Activated CD4-positive, alpha-beta T cell treated with anti-CD3 and anti-CD28 coated beads for 1 hour (primary cell): Measurements from ENCODE around the gene THRB.

Experiments
- DNase-seq: peaks from one replicate; pipeline ENCODE4 v3.0.0-alpha.2; 2020

Gene THRB

DNA sequence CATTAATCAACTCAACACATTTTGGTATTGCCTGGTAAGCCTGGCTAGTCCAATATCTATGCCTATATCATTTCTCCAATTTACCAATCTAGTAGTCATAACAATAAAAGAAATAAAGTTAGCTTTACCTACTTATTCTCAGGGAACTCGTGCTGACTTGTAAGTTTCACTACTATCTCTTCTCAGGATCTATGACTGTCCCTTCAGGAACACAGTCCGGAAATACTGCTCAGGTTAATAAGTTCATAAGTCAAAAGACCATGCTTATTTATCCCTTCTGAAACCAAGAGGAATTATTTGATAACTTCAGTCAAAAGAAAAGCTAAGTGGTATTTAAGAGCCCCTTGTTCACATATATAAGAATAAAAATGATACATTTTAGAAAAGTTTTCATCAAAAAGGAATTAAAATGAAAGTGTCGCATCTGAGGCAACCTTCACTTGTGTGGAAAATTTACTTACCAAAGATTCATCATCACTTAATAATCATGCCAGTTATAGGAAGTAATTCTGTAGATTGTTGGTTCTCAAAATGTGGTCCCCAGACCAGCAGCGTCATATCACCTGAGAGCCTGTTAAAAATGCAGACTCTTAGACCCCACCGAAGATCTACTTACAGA is 15.5 kb upstream of the THRB start:
- DNase-seq: no peak

DNA sequence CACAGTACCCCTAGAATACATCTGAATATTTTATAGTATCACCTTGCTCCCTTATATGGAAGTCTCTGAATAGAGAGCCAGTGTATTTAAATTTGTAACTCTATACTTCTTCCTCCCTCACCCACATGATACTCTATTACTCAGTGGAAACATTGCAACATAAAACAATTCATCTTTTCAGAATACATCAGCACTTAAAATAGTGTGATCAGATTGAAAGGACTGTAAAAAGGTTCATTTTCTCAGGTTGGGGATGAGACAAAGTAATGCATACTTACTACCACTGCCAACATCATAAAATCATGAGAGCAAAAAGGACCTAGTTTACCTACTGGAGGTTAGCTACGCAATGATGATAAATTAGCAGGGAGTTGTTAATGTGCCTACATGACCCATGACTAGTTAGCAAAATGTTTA is 13.8 kb upstream of the THRB start:
- DNase-seq: no peak

DNA sequence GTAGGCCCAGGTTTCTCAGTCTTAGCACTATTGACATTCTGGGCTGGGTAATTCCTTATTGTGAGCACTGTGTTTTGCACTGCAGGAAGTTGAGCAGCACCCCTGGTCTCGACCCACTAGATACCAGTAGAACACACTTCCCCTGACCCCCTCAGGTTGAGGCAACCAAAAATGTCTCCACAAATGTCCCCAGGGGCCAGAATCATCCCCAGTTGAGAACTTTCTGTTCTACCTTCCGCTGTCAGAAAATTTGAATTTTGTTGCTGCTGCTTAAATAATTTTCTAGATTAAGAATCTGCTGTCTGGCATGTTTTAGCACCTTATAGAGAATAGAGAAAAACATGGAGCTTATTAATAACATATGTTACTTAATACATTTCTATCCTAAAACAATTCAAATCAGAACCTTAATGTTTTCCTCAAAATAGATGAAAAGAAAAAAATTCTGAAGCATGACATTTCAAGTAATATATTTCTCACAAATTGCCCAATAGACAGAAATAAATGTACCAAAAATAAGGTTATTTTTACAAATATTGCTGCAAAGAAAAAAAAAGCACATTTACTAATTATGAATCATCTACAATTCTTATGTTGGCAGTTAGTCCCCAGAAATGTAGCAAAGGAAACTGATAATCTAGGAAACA is 13.2 kb upstream of the THRB start:
- DNase-seq: no peak

DNA sequence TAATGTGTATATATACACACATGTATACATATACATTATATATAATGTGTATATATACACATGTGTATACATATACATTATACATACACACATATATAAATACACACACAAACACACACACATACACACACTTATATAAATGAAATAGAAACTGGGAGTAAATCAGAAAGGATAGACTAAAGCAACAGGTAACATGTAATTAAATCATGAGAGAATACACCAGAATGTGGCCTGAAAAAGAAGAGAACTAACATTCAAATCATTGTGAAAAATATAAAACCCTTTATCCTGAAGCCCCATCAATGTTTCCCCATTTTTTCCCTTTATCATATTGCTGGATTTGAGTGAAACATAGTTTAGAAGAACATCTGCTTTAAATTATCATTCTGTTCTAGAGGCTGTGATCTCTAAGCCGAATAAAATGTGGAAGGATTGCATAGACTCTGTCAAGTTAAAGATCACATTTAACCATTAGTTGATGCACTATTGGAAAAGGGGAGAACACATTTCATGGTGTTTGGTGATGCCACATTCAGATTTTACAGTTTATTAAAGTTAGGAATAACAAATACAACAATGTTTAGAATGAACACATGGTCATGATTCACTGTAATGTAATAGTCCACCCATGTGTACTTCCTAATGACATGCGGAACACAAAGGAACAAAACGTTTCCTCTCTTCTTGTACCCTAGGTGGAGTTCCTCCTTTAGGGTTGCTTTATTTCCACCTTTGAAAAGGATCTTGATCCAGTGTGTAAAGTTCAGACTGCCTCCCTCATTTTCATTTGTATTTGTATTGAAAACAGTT is 12.5 kb upstream of the THRB start:
- DNase-seq: no peak

DNA sequence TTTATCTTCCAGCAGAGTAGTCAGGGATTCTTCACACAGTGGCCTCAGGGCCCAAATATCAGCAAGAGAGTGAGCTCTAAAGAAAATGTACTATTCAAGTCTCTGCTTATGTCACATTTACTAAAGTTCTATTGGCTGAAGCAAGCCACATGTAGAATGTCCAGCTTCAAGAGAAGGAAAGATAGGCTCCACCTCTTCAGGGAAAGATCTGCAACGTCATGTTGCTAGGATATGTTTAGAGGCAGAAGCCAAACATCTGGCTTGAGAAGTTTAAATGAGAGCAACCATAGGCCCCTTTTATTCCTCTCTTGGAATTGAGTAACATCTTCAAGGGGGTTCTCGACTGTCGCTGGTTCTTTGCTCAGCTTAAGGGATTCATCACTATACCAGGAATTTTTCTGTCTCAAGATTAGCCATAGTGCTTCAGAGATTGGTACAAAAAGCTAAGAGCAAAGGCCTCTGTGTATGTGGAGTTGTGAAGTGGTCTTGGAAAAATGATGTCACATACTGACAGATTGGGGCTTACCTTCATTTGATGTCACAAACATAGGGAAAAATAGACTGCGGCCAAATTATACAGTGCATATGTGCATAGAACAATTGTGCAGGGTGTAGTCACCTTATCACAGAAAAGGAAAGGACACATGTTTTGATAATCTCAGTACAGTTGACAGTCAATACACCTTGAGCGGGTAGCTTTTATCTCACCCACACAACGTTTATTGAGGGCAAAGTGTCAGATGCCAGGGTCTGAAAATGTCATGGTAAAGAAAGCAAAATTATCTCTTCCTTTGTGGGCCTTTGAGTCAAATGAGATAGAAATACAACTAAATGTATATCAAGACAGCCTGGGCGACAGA is 11.3 kb upstream of the THRB start:
- DNase-seq: no peak

DNA sequence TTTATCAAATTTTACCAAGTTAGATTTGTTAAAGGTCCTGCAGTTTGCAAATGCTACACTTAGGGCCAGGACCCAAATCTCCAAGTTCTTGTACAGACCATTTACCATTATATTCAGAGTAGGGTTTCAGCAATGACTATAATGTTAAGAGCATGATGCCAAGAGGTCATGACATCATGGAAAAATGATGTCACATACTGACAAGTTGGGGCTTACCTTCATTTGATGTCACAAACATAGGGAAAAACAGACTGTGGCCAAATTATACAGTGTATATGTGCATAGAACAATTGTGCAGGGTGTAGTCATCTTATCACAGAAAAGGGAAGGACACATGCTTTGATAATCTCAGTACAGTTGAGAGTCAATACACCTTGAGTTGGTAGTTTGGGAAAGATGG is 10.1 kb upstream of the THRB start:
- DNase-seq: no peak

DNA sequence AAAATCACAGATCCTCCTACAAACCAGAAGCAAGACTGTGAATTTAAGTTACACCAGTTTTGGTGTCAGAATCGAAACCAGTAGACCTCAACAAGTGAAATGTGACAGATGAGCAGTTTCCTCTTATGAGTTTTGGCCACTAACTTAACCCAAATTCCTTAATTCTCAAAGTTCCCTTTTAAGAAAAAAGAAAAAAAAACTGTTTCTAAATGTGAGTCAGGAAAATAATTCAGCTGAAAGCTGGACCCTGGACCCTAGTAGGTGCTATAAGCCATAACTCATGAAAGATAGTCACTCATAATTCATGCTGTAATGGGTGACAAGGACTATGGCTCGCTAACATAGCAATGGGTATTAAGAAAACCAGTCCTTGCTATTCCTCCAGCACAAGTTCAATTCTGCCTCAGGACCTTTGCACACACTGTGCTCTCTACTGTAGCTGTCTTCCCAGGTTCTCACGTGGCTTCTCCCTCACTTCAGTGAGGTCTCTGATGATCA is 9.0 kb upstream of the THRB start:
- no peak for DNase-seq

DNA sequence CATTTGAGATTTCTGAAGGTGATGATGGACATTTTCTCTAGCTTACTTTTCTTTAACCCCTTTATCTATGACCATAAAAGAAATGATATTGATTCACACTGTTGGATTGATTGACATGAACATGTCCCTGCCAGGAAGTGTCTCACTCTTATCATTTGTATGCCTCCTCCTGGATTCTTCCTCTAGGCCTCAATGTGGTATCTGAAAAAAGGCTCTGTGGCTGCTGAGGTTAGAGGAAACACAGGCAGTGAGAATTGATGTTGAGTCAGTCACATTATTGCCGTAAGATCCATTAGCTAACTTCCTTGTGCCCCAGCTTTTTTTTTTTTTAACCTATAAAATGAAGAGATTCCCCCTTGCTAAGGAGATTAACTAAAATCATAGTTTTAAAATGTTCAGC is 8.0 kb upstream of the THRB start:
- no peak for DNase-seq

DNA sequence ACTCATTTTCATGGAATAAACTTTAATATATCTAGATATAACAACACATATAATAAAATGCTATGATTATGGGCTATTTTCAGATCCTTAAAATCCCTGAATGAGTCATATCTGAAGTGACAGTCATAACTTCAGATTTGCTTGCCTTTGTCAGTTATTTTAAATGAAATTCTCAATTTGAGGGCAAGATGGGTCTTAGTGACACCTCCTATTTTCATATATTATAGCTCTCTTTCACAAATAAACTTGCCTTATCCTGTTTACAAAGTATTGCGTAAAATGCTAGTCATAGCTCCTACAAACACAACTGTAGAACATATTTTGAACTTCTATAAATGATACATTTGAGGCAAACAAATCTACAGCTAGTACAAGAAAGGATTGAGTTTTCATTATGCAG is 6.2 kb upstream of the THRB start:
- no peak for DNase-seq

DNA sequence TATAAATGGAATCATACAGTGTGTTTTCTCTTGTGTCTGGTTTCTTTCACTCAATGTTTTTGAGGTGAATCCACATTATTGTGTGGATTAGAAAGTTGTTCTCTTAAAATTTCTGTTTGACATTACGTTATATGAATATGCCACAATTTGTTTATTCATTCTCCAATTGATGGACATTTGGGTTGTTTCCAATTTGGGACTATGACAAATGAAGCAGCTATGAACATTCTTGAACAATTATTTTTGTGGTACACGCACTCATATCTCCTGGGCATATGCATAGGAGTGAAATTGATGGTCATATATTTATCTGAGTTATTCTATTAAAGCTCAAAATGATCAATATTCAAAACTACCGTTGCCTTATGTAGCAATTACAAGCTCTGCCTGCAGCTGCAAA is 5.3 kb upstream of the THRB start:
- DNase-seq: no peak

DNA sequence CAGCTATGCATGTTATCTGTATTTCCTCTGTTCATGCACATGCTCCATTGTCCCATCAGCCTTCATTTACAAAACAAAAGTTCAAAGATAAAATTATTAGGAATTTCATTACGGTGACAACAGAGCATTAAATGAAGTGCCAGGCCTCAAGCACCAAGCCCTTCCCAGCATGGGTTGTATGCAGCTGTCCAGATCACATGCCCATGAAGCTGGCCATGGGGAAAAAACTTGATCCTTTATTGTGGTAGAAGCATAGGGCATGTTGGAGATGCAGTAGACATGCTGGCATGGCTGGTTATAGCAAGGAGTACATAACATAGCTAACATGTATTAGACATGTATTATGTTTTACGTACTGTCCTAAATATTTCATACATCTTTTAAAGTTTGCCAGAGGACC is 4.1 kb upstream of the THRB start:
- no peak for DNase-seq

DNA sequence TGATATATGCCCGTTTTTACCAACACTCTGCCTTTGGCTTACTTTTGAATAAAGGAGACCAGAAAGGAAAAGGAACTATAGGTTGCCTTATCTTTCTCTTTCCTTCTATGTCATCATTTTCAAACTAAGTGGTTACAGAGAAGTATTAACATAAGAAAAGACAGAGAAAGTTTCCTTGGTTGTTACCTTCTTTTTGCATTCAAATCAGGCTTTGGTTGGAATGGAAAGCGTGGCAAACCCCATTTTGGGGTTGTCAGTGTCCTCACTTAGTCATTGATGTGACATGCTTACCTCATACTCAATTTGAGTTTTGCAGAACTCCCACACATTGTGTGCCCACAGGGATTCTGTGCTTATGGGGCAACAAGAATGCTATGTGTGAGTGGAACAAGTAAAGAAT is 3.7 kb upstream of the THRB start:
- DNase-seq: no peak

DNA sequence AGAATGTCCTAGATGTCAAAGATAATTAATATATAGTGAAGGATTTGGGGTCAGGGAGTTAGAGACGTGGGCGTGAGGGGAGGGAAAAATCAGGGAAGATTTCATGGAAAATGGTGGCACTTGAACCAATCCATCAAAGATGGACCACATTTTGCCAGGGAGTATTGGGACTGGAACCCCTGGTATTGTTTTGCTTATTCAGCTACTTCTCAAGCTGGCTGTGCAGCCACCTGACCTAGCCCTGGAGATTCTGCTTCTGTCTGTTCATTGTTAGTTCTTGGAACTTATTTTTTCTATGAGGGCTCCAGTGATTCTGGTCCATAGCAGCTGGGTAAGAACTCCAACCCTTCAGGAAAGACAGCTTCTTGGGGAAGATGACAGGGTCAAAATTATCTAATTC is 3.3 kb upstream of the THRB start:
- no peak for DNase-seq

DNA sequence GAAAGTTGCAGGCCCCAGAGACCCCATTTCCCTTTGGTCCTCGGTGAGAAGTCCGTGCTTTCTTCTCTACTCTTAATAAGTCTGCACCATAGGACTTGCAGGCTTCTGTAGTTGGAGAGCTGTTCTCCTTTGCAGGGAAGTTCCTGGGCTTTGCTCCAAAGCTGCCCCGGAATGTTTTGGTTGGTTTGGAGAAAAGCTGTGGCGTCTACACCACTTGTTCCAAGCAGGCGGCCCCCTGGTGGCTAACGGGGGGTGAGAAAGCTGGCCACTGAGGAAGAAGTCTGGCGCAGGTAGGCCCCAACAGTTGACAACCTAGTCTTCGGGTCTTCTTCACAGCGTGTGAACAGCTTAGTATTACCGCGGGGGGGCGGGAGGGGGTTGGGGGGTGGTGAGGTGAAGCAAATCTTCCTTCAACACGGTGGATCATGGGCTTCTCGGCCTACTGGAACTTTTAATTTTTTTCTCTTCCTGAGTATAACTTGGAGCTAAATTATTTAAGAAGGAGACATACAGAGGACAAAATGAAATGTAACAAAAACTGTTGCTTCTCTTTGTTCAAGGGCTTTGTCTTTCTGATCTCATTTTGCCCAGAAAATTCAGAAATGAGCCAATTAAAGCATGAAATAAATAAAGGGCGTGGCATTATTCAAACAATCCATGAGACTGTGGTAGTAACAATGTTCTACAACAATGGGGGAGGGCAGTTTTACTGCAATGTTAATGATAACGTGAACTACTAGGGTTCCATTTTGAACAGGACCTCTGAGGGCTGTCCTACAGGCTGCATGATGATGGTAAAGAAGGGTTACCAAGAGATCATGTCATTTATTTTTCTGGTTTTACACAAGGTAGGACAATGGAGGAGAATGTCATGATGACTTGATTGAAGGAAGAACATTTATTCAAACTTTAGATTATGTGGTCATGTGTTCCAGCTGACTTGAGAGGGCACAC is 2.2 kb upstream of the THRB start:
- DNase-seq: no peak

DNA sequence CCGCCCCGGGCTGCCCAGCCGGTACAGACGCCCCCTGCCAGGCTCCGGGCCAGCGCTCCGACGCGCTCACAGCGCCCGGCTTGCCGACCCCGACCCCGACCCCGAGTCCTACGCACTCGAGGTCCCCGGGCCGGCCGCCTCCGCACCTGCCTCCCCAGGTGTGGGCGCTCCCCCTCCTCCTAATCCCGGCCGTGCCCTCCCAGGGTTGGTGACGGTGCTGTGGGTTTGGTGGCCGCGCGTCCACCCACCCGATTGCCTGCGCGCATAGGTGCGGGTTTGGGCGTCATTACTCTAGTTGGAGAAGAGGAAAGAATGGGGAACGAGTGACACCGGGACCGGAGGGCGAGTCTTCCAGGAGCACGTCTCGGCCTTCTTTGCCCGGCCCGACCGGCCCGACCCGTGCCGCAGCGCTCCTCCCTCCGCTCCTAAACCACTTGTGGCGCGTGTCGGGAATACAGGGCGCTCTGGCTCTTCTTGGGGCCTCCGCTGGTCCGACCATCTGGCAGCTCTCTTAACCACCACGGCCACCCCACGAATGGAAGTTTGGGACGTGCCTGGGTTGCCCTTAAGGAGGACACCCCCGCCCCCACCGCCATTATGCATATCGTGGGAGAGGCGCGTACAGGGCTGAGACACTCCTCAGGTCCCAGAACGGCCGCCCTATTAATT is 810 bp upstream of the THRB start:
- DNase-seq: no peak

DNA sequence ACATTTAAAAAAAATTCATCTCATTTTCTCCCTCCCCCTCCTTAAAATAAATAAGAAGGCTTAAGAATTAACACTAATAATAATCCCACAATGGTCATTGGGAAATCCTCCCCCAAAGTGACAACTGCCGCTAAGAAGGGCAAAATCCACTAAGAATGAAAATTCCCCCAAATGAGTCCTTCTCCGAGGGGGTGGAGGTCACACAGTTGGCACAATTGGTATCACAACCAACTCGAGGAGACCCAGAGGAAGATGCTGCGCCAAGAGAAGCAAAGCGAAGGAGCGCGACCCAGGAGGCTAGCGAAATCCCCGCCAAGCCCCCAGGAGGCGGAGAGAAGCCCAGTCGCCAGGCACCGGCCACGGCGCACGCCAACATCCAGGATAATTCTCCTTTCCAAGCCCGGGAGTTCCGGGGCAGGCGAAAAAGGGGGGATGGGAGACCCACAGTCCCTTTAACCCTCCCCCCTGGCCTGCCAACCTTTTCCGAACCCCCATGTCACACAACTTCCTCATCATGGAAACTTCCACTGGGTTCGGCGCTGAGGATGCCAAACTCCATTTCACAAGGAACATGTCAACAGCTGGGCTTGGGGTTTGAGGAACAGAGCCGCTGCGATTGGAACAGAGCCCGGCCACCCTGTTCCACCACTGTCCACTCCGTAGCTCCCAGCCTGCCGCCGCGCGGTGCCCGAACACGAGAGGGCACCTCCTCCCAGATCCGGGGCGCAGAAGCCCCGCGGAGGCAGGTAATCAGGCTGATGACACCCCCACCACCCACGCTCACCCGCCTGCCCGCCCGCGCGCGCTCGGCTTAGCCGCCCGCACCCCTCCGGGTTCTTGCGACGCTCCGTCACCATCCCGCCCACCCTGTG is 668 bp downstream of the THRB start:
- no peak for DNase-seq

DNA sequence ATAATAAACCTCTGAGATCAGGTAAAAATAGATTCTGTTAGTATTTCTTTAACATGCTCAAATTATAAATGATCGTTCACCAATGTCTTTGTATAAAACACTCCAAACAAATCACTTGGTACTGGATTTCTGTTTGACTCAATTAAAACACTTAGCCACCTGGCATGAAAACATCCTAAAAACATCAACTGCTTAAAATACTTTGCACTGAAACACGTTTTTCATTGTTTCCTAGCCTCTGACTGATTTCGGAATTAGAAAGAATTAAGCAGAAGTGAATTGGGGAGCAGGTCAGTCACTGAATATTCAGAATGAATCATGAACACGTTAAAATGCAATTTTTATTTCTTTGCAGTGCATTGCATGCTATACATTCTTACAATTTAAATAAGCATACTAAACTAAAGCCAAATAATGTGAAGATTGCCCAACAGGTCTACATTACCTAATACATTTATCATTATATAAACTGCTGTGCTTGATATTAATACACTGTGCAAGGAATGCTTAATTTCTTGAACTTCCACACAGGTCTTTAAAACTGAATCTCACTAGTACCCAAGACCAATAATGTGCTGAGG is 1.6 kb downstream of the THRB start:
- DNase-seq: no peak

DNA sequence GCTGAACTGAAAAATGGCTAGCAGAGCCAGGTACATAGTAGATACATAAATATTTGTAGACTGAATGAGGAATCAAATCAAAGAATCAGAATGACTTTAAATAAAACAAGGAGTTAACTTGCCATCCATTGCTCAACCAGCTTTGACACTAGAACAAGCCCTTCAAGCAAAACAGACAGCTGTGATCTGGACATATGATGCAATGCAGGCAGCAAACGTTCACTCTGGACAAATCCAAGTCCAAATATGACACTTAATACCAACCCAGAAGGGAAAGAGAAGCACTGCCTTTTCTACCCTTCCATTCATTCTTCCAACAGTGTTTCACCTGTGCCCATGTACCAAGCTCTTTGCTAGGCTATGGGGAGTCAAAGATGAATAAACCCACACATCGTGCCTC is 4.5 kb downstream of the THRB start:
- no peak for DNase-seq

DNA sequence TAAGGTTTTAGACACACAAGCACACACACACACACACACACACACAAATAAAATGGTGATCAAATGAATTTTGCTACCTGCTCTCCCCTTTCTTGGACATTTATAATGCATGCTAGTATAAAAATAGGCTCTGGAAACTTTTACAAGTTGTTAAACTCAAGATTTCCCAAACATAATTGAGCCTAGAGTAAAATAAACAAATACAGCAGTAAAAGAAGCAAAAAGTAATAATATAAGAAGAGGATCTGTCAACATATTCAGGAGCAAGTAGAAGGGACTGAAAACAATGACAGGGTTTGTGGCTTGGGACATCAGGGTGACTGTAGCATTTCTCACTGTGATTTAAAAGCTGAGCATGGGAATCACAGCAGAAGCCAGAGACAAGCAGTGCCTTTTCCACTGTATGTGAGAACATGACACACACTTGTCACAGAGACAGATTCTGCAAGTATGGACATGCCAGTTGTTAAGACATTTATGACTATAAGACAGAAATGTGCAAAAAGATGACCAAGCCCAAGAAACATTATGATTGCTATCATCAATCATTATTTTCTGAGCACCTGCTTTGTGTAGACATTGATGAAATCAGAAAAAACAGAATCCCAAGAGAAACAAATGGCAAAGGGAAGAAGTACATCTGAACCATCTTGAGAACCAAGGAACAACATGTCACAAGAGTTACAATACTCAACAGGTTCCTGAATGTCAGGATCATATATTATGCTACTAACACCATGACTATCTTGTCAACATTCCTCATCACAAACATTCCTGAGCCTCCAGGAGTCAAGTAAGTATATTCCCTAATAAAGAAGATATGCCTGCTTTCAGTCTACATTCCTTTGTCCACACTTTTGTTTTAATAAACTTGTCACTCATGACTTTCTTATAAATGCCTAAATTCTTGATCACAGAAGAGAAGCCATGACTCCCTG is 7.1 kb downstream of the THRB start:
- DNase-seq: no peak
